ENCODE measurements around the gene CHRNB1. TPM values are rescaled to one million over a fixed set of nuclear protein-coding genes. Genes with fewer than 3 reads are reported as not detected.

CHRNB1 gene
- polyA plus RNA-seq, 1 donor (not counting 4 experiments of a cell fraction or from before 2014, with no cell fraction given) = 22.0 TPM

- no peaks in the 10 kb centered on the region for H3K9me3 ChIP-seq (ENCODE audit: control insufficient read depth, low read depth, low read length)
- TF ChIP-seq, protein P1, sequence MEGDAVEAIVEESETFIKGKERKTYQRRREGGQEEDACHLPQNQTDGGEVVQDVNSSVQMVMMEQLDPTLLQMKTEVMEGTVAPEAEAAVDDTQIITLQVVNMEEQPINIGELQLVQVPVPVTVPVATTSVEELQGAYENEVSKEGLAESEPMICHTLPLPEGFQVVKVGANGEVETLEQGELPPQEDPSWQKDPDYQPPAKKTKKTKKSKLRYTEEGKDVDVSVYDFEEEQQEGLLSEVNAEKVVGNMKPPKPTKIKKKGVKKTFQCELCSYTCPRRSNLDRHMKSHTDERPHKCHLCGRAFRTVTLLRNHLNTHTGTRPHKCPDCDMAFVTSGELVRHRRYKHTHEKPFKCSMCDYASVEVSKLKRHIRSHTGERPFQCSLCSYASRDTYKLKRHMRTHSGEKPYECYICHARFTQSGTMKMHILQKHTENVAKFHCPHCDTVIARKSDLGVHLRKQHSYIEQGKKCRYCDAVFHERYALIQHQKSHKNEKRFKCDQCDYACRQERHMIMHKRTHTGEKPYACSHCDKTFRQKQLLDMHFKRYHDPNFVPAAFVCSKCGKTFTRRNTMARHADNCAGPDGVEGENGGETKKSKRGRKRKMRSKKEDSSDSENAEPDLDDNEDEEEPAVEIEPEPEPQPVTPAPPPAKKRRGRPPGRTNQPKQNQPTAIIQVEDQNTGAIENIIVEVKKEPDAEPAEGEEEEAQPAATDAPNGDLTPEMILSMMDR (optimal IDR thresholded peaks at IDR 0.05 in 1 of 3, IDR thresholded peaks at IDR 0.05 in 1 of 3, conservative IDR thresholded peaks at IDR 0.05 in 1 of 3; ENCODE audit: extremely low read depth in 1 of 3, insufficient read depth in 2 of 3, low read length in 3 of 3) = no peak
- TF ChIP-seq EZH2 (IDR thresholded peaks at IDR 0.05; ENCODE audit: low read length) = no peak
- peaks cover 4% of the 10 kb centered on the region for H3K9me1 ChIP-seq (ENCODE audit: control insufficient read depth, extremely low read depth, insufficient read depth, low read length)
- H3K79me2 ChIP-seq (ENCODE audit: control insufficient read depth, insufficient read depth, low read length) = peaks cover 65% of the 10 kb centered on the region
- no peaks in the 10 kb centered on the region for H3K27me3 ChIP-seq (ENCODE audit: control insufficient read depth, extremely low read depth, insufficient read depth, low read length)
- no peak for FAIRE-seq
- no peak overlapping the region for H2AFZ ChIP-seq (ENCODE audit: control insufficient read depth, low read length)
- no peak for DNase-seq (ENCODE audit: low read depth, low spot score)
- dilution Hi-C loops (cut with MboI; ENCODE audit: extremely low pct_ligation_motif_present, low sequenced_read_pairs) = no loop called here
- no peak overlapping the region for H3K27ac ChIP-seq (ENCODE audit: control insufficient read depth, insufficient read depth, low read length)
- H3K36me3 ChIP-seq (ENCODE audit: control insufficient read depth in 2 of 2, extremely low read depth in 1 of 2, insufficient read depth in 2 of 2, low read length in 2 of 2) = peaks cover 52 to 53% of the 10 kb centered on the region in 2 experiments
- no peak overlapping the region for H3K4me3 ChIP-seq (ENCODE audit: control insufficient read depth in 2 of 3, extremely low read depth in 1 of 3, insufficient read depth in 2 of 3, low read depth in 1 of 3, low read length in 3 of 3)
- H3K4me1 ChIP-seq (ENCODE audit: control insufficient read depth, extremely low read depth, insufficient read depth, low read length) = no peaks in the 10 kb centered on the region
- H4K20me1 ChIP-seq (ENCODE audit: control insufficient read depth, extremely low read depth, insufficient read depth, low read length) = peaks cover 25% of the 10 kb centered on the region
- no peak overlapping the region for H3K4me2 ChIP-seq (ENCODE audit: control insufficient read depth, extremely low read depth, insufficient read depth, low read depth, low read length)
- no peak overlapping the region for H3K9ac ChIP-seq (ENCODE audit: control insufficient read depth, extremely low read depth, insufficient read depth, low read length)
Measured at GRCh38 chr17:7495906-7496434, 51.1 kb downstream of the CHRNB1 start.

DNA sequence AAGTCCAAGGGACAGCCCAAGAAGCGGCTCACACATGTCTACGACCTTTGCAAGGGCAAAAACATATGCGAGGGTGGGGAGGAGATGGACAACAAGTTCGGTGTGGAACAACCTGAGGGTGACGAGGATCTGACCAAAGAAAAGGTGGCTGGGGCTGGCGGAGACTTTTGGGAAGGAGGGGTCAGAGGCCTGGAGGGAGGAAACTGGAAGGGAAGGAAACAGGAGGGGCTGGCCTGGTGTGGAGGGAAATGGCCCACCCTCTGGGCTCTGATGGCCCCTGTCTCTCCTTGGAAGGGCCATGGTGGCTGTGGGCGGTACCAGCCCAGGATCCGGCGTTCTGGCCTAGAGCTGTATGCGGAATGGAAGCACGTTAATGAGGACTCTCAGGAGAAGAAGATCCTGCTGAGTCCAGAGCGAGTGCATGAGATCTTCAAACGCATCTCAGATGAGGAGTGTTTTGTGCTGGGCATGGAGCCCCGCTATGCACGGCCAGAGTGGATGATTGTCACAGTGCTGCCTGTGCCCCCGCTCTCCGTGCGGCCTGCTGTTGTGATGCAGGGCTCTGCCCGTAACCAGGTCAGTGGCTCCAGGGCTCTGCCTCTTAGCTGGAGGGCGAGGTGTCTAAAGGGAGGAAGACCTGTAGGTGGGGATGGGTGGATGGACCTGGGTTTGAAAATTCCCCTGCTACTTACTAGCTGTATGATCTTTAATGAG lies 51.8 kb downstream of the CHRNB1 start:
- DNase-seq (ENCODE audit: low read depth, low spot score) (no peak), FAIRE-seq (no peak)
- H3K4me1 ChIP-seq (ENCODE audit: control insufficient read depth, extremely low read depth, insufficient read depth, low read length) = no peaks in the 10 kb centered on the region
- no peak for TF ChIP-seq EZH2 (IDR thresholded peaks at IDR 0.05; ENCODE audit: low read length)
- TF ChIP-seq, protein P1 (optimal IDR thresholded peaks at IDR 0.05 in 1 of 3, IDR thresholded peaks at IDR 0.05 in 1 of 3, conservative IDR thresholded peaks at IDR 0.05 in 1 of 3; ENCODE audit: extremely low read depth in 1 of 3, insufficient read depth in 2 of 3, low read length in 3 of 3) = no peak
- H3K27me3 ChIP-seq (ENCODE audit: control insufficient read depth, extremely low read depth, insufficient read depth, low read length) = no peaks in the 10 kb centered on the region
- H3K27ac ChIP-seq (ENCODE audit: control insufficient read depth, insufficient read depth, low read length) = no peak overlapping the region
- peaks cover 23% of the 10 kb centered on the region for H4K20me1 ChIP-seq (ENCODE audit: control insufficient read depth, extremely low read depth, insufficient read depth, low read length)
- no peak overlapping the region for H3K4me2 ChIP-seq (ENCODE audit: control insufficient read depth, extremely low read depth, insufficient read depth, low read depth, low read length)
- H3K79me2 ChIP-seq (ENCODE audit: control insufficient read depth, insufficient read depth, low read length) = peaks cover 58% of the 10 kb centered on the region
- peaks cover 4% of the 10 kb centered on the region for H3K9me1 ChIP-seq (ENCODE audit: control insufficient read depth, extremely low read depth, insufficient read depth, low read length)
- no peak overlapping the region for H2AFZ ChIP-seq (ENCODE audit: control insufficient read depth, low read length)
- dilution Hi-C loops (cut with MboI; ENCODE audit: extremely low pct_ligation_motif_present, low sequenced_read_pairs) = no loop called here
- H3K4me3 ChIP-seq (ENCODE audit: control insufficient read depth in 2 of 3, extremely low read depth in 1 of 3, insufficient read depth in 2 of 3, low read depth in 1 of 3, low read length in 3 of 3) = no peak overlapping the region
- peaks cover 58 to 59% of the 10 kb centered on the region in 2 experiments for H3K36me3 ChIP-seq (ENCODE audit: control insufficient read depth in 2 of 2, extremely low read depth in 1 of 2, insufficient read depth in 2 of 2, low read length in 2 of 2)
- H3K9ac ChIP-seq (ENCODE audit: control insufficient read depth, extremely low read depth, insufficient read depth, low read length) = no peak overlapping the region
- H3K9me3 ChIP-seq (ENCODE audit: control insufficient read depth, low read depth, low read length) = no peaks in the 10 kb centered on the region
